Smooth muscle cell (in vitro differentiated cells): Measurements from ENCODE around the gene AMOTL2. TPM values are rescaled to one million over a fixed set of nuclear protein-coding genes. Genes with fewer than 3 reads are reported as not detected.

Source experiments
- DNase-seq: peaks from one replicate; lab custom pipeline; 2025; ENCODE audit not compliant: unreplicated experiment; lab: John Stamatoyannopoulos, UW
- H2AFZ ChIP-seq: fragments of 200-600 bp; sonication (generic); 2 replicates; pipeline ENCODE4 v1.6.0; 2016; ENCODE audit warnings: antibody characterized with exemption, low read depth, mild to moderate bottlenecking
- H3F3A ChIP-seq: fragments of 200-600 bp; sonication (generic); 2 replicates; pipeline ENCODE4 v1.6.0; 2017; ENCODE audit warnings: antibody characterized with exemption, low read depth
- H3K27ac ChIP-seq: fragments of 200-600 bp; sonication (generic); 2 replicates; pipeline ENCODE4 v1.5.1; 2016; ENCODE audit warnings: low read depth, mild to moderate bottlenecking
- H3K27me3 ChIP-seq: fragments of 200-600 bp; sonication (generic); 2 replicates; pipeline ENCODE4 v1.6.1; 2016; ENCODE audit warnings: low read depth, mild to moderate bottlenecking
- H3K36me3 ChIP-seq: fragments of 200-600 bp; sonication (generic); 2 replicates; pipeline ENCODE4 v1.5.1; 2016; ENCODE audit warnings: low read depth
- H3K4me1 ChIP-seq: fragments of 200-600 bp; sonication (generic); 2 replicates; pipeline ENCODE4 v1.5.1; 2016; ENCODE audit warnings: low read depth
- H3K4me2 ChIP-seq: fragments of 200-600 bp; sonication (generic); 2 replicates; pipeline ENCODE4 v1.6.0; 2016; ENCODE audit warnings: mild to moderate bottlenecking
- H3K4me3 ChIP-seq: fragments of 200-600 bp; sonication (generic); 2 replicates; pipeline ENCODE4 v1.5.1; 2016; ENCODE audit warnings: mild to moderate bottlenecking
- H3K79me2 ChIP-seq: fragments of 200-600 bp; sonication (generic); 2 replicates; pipeline ENCODE4 v1.6.0; 2016; ENCODE audit warnings: low read depth, mild to moderate bottlenecking
- H3K9ac ChIP-seq: fragments of 200-600 bp; sonication (generic); 2 replicates; pipeline ENCODE4 v1.6.0; 2016; ENCODE audit warnings: low read depth
- H3K9me3 ChIP-seq: fragments of 200-600 bp; sonication (generic); replicated peaks from 2 replicates; pipeline ENCODE4 v1.5.1; 2016; ENCODE audit warnings: low read depth
- H4K20me1 ChIP-seq: fragments of 200-600 bp; sonication (generic); 2 replicates; pipeline ENCODE4 v1.6.0; 2016; ENCODE audit warnings: low read depth
- CTCF ChIP-seq: fragments of 200-600 bp; sonication (generic); IDR thresholded peaks from 2 replicates; pipeline ENCODE4 v1.5.1; 2017; ENCODE audit warnings: borderline replicate concordance, mild to moderate bottlenecking, antibody characterized with exemption; ENCODE audit not compliant: insufficient read depth, poor library complexity, severe bottlenecking
- WGBS: methylation state at CpG from one replicate; pipeline ENCODE4 v1.1.7; 2016; ENCODE audit warnings: low lambda C conversion rate; 5-methylcytosine and 5-hydroxymethylcytosine counted together
- polyA plus RNA-seq: library from polyadenylated mRNA; unstranded; fragments of >200 nt; fragmentation: Nextera tagmentation; extraction: Ambion mirVana; gene quantifications from 2 replicates; pipeline ENCODE4 v1.2.1, GENCODE V29; 2016
- total RNA-seq: library from RNA; depleted of rRNA; stranded (reverse); fragments of >200 nt; gene quantifications from 2 replicates; pipeline ENCODE4 v1.2.3, GENCODE V29; 2014

The AMOTL2 gene
- total and polyA plus RNA-seq, 2 experiments from 2014 or later = 109 to 114 TPM

GRCh38 chr3:134381831-134382442, 7.7 kb upstream of the AMOTL2 start:
- H3F3A ChIP-seq = no peaks in the 10 kb centered on the region
- H4K20me1 ChIP-seq = no peaks in the 10 kb centered on the region
- H3K79me2 ChIP-seq = no peaks in the 10 kb centered on the region
- no peak for DNase-seq
- H2AFZ ChIP-seq = no peak overlapping the region
- H3K4me3 ChIP-seq = no peak overlapping the region
- no peak for TF ChIP-seq CTCF
- no peak overlapping the region for H3K9ac ChIP-seq
- H3K27ac ChIP-seq = no peak overlapping the region
- H3K4me1 ChIP-seq = peaks cover 4% of the 10 kb centered on the region
- no peaks in the 10 kb centered on the region for H3K36me3 ChIP-seq
- 58% methylated on average over 8 of the region's 8 CpGs for WGBS
- H3K27me3 ChIP-seq = no peaks in the 10 kb centered on the region
- no peaks in the 10 kb centered on the region for H3K9me3 ChIP-seq
- H3K4me2 ChIP-seq = no peak overlapping the region

- H3F3A ChIP-seq = no peaks in the 10 kb centered on the region
- peaks cover 4% of the 10 kb centered on the region for H3K4me1 ChIP-seq
- H3K79me2 ChIP-seq = no peaks in the 10 kb centered on the region
- WGBS = 66% methylated on average over 1 of the region's 1 CpG
- TF ChIP-seq CTCF = no peak
- H3K27ac ChIP-seq = no peak overlapping the region
- H3K4me3 ChIP-seq = no peak overlapping the region
- no peaks in the 10 kb centered on the region for H3K27me3 ChIP-seq
- no peaks in the 10 kb centered on the region for H4K20me1 ChIP-seq
- H3K9me3 ChIP-seq = no peaks in the 10 kb centered on the region
- H3K9ac ChIP-seq = no peak overlapping the region
- H2AFZ ChIP-seq = no peak overlapping the region
- H3K4me2 ChIP-seq = no peak overlapping the region
- H3K36me3 ChIP-seq = no peaks in the 10 kb centered on the region
- no peak for DNase-seq
Measured at GRCh38 chr3:134381076-134381475, 6.8 kb upstream of the AMOTL2 start.

GRCh38 chr3:134380249-134380648, 6.0 kb upstream of the AMOTL2 start:
- no peaks in the 10 kb centered on the region for H3K27me3 ChIP-seq
- H3K27ac ChIP-seq = no peak overlapping the region
- H4K20me1 ChIP-seq = no peaks in the 10 kb centered on the region
- no peak overlapping the region for H3K4me3 ChIP-seq
- H3K9ac ChIP-seq = no peak overlapping the region
- no peaks in the 10 kb centered on the region for H3K9me3 ChIP-seq
- H2AFZ ChIP-seq = no peak overlapping the region
- no peaks in the 10 kb centered on the region for H3K79me2 ChIP-seq
- no peak for DNase-seq
- peaks cover 5% of the 10 kb centered on the region for H3F3A ChIP-seq
- TF ChIP-seq CTCF = no peak
- no peak overlapping the region for H3K4me2 ChIP-seq
- 92% methylated on average over 2 of the region's 2 CpGs for WGBS
- H3K4me1 ChIP-seq = peaks cover 9% of the 10 kb centered on the region
- no peaks in the 10 kb centered on the region for H3K36me3 ChIP-seq

GRCh38 chr3:134378818-134379217, 4.6 kb upstream of the AMOTL2 start:
- 74% methylated on average over 3 of the region's 3 CpGs for WGBS
- no peaks in the 10 kb centered on the region for H4K20me1 ChIP-seq
- no peak overlapping the region for H2AFZ ChIP-seq
- no peak for DNase-seq
- peaks cover 13% of the 10 kb centered on the region for H3K4me1 ChIP-seq
- no peaks in the 10 kb centered on the region for H3K27me3 ChIP-seq
- no peak for TF ChIP-seq CTCF
- no peak overlapping the region for H3K4me3 ChIP-seq
- no peaks in the 10 kb centered on the region for H3K9me3 ChIP-seq
- H3F3A ChIP-seq = peaks cover 5% of the 10 kb centered on the region
- H3K36me3 ChIP-seq = no peaks in the 10 kb centered on the region
- H3K27ac ChIP-seq = no peak overlapping the region
- no peaks in the 10 kb centered on the region for H3K79me2 ChIP-seq
- no peak overlapping the region for H3K4me2 ChIP-seq
- no peak overlapping the region for H3K9ac ChIP-seq
